H4 (cell line): ENCODE data around the gene TBATA. TPM values are rescaled to one million over a fixed set of nuclear protein-coding genes. Genes with fewer than 3 reads are reported as not detected.
"Not testable (repeated sequence)": the region's sequence is repeated elsewhere in the genome, so short reads cannot be mapped to it uniquely, and the experiment has no call there.

Experiments
- DNase-seq: peaks from one replicate; pipeline ENCODE4 v3.0.0-alpha.2; 2015; ENCODE audit warnings: low spot score
- total RNA-seq: library from RNA; depleted of rRNA; stranded (reverse); fragments of >200 nt; shearing (Covaris generic); gene quantifications from 2 replicates; pipeline ENCODE4 v1.2.3, GENCODE V29; 2014

The TBATA gene
- total RNA-seq, 1 experiment from 2014 or later, result not detected

DNA sequence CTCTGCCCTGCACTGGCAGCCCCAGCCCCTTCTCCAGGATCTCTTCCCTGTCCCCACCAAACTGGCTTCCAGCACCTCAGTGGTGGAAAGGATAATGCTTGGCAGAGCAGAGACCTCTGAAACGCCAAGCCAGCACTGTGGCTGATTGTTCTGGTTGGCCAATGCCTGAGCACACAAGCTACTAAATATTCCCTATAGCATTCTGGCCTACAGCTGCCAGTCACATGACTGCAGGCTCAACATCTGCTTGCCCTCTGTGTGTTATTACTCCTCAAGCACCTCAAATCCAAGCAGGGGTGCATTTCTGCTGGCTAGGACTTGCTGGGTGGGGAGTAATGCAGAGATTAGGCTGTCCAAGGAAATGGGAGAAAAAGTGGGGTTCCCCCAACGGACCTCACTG, 6.1 kb downstream of the TBATA start:
- DNase-seq, result no peak

DNA sequence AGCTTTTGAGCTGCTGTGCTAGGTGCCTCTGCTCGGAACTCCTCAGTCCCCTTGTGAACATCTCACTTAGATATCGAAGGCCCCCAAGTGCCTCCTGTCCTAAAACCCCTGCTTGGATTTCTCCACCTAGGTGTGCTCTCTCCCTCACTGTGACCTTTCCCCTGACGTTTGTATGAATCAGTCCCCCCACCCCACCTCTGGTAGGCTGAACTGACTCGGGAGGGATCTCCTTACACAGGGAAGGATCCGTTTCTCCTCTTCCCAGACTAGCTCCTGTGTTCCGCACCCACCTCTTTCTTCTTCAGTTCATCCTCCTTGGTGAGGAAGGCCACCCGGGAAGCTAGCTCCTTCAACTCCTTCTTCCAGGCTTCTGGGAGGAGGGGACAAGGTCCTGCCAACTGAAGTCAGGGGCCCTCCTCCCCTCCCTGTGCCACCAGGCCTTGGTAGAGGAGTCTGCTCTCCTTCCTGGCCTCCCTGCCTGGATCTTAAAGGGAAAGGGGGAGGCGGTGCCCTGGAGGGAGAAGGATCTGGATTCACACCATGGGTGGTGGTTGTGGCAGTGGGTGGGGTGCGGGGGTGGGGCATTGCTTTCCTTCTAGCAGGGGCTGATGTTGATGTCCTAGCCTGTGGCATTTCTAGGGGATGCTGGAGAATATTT, 6.8 kb downstream of the TBATA start:
- no peak for DNase-seq

DNA sequence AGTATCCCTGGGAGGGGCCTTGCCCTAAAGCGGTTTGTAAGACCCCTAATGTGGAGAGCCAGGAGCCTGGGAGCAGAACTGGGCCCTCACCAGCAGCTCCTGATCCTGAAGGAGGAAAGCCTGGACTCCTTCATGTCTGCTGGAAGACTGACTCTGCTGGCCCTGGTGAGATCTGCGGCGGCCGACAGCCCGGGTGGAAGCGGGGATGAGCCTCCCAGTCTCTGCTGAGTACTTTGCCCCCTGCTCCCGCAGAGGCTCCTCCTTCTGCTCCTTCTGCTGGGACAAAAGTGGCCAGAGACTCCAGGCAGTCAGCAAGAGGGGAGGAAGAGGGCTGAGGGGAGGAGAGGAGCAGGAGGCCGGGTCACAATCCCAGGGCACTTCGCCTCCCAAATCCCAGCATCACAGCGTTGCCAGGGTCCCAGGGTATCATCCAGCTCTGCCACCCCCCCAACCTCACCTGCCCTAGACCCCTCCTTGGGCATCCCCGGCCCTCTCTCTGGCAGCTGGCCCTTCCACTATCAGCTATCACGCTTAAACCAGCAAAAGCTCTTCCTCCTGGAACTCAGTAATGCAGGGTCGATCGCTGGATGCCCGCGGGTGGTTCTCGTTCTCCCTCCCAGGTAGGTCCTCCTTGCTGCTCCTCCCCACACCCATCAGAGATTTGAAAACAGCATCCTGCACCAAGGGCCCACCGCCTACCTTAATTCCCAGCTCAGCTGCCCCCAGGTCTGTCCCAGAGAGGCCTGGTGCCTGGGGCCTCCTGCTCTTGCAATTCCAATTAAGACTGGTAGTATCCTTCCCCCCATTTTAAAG, 7.9 kb downstream of the TBATA start:
- DNase-seq, result no peak

DNA sequence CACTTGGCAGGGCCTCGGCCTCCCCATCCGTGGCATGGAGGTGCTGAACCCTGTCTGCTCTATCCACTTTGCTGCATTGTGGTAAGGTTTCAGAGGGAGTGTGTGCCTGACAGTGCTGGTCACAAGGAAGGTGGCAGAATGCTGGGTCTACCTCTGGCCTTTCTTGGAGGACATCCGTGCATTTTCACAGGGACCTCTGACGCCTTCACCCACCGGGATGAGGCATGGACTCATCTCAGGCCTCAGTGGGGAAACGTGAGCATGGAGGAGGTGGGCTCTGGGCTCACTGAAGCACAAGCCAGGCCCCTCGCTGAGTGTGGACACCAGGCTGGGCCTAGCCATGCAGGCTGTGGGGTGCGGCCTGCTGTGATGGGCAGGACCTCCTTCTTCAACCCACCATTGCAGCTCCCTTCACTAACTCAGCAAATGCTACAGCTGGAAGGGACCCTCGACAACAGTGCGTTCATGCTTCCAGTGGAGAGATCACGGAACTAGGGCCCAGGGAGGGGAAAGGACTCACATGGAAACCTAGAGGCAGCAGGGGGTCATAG, 8.6 kb downstream of the TBATA start:
- no peak for DNase-seq

DNA sequence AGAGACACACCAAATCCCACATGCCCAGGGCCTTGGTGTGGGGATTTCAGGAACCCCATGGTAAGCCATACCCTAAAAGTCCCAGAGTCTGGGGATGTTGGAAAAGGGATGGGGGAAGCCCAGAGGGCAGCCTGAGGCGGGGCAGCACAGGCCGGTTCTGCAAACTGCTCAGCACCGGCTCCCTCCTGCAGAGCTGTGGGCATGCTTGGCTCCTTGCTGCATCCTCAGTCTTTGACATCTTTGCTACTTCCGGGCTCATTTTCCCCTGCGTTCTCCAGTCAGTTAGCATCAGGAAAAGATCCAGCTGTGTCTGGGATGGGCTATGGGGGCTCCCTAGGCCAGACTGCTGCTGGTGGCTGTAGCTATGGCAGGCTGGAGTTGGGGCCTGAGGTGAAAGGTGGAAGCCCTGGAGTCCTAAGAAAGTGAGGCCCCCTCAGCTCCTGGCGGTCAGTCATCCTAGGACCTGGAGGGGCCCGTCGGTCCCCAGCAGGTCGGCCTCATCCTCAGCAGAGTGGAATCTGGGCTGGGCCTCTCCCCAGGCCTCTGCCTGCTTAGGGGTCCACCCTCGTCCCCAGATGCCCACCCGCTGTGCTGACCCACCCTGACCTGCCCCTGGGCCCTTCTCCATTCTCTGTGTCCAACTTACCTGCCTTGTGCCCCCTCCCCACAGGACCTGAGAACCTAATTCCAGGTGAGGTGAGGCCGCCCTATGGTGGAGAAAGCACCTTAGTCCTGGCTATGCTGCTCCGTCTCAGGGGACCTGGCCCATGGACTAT, 9.3 kb downstream of the TBATA start:
- DNase-seq, result no peak

DNA sequence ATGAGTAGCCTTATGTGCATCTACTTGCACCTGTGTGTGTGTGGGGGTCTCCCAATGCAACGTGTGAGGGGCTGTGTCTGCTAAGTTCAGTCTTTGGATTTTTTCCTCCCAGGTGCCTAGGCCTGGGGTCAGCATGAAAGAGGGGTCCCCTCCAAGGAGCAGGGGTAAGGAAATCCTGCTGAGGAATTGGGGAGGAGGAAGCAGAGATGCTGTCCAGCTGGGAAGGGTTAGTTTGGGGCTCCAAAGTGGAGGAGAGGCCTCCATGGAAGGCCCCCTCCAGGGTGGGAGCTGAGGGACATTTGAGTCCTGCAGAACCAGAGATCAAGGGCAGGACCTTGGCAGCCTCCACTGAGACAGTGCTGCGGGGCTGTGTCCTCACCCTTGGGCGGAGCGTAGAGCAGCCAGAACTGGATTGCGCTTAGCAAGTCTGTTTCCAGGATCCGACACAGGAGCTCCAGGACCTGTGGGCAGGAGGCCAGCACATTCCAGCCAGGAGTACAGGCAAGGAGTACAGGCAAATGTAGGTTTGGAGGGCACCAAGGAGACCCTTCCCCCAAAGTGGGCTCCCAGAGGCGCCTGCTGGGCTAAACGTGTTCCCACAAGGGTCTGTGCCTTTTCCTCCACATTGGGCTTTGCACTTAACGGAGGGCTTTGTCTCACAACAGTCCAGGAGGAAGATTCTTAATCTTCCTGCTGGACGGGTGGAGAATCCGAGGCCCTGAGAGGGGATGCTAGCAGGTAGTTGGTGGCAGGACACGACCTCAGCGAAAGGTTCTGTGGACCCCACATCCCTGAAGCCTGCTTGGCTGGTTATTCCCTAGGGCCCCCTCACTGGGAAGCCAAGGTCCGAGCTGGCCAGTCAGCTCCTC, 10.1 kb downstream of the TBATA start:
- no peak for DNase-seq

DNA sequence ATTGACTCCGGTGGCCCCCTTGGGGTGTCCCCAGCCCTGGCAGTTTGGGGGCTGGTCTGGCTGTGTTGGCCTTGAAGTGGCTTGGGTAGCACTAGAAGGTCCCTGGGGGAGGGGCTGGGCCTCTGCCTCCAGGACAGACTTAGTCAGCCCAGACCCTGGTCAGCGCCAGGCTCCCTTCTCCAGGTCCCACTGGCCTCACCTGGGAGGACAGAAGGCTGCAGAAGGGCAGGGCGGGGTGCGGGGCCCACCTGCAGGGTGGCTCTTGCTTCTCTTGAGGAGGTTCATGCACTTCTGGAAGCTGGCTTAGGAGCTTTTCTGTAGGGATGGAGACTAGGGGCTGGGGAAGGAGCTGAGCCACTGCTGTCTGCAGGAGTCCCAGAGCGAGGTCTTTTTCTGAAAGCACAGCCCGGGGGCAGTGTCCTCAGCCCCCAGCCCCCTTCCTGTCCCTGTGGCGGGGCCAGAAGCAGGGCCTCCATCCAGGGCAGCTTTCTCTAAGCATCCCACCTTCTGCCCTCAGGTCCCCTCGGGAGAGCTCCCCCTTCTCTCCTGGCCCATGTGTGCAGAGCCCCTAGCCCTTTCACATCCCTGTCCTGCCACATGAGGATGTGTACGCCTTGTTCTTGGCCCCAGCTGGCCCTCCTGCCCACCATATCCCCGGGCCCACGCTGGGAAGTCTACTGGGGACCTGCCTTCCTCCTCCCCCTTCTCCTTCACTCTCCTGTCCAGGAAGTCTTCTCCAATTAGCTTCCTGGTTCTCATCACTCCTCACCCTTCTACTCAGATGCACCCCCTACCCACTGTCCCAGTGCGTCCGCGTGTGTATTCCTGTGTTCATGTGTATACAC, 11.0 kb downstream of the TBATA start:
- DNase-seq, result no peak

DNA sequence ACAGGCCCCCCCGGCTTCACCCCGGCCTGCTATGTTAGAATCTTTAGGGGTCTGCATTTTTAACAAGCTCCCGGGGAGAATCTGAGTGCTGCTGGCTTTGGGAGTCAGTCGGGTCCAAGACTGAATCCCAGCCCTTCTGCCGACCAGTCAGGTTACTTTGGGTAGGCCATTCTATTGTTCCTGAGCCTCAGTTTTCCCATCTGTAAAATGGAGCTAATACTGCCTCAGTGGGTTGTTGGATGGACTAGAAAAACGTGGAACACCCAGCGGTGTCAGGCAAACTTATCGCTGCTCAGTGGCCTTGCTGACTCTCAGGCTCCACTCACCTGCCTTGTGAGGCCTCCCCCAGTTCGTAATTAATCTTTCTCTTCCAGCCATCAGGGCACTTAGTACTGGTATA, 11.7 kb downstream of the TBATA start:
- no peak for DNase-seq

DNA sequence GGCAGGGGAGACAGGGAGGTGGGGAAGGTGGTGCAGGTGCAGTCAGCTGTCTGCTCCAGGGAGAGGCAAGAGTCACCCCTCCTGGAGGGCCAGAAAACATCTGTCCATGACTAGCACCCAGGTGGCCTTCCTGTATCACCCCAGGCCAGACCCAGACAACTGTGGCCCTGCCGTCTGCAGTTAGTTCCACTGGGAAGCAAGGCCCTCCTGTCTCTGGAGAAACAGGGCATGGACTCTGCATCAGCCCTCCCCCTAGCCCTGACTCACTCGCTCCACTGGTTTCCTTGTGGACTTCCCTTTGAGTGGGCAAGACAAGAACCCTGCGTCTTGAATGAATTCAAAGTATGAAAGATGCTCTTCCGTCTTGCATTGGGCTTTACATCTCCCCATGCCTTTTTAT, 12.6 kb downstream of the TBATA start:
- DNase-seq, result no peak

DNA sequence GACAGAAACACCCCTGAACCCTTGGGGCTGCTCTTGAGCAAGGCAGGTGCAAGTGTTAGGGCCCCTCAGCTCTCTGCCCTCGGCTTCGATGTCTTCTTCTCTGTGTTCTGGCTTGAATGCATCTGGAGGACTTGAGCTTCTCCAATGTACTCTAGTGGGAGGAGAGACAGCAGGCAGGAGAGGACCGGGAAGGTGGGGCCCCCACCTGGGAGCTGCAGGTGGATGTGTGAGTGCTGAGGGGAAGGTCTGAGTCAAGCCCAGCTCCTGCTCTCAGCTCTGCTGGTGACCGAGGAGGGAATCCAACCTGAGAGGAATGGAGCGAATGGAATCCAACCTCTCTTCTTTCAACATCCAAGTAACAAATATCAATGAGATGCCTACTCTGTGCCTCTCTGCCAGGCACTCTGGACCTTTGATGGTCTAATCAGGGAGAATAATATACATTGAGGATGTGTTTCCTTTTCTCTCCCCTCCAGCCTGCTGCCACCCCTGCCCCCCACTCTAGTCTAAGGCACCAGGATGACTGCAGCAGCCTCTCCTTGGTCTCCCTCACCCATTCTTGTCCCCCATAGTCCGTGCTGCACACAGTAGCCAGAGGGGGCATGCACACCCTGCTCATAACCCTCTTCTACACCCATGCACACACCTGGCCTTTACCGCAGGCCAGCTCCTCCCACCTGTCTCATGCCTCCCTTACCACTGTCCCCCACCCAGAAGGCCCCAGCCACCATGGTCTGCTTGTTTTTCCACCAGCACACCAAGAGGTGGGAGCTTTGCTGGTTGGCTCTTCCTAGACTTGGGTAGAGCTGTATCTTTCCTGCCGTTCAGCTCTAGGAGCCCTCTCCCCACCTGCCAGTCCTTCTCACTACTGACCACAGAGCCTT, 13.6 kb downstream of the TBATA start:
- DNase-seq, result no peak

DNA sequence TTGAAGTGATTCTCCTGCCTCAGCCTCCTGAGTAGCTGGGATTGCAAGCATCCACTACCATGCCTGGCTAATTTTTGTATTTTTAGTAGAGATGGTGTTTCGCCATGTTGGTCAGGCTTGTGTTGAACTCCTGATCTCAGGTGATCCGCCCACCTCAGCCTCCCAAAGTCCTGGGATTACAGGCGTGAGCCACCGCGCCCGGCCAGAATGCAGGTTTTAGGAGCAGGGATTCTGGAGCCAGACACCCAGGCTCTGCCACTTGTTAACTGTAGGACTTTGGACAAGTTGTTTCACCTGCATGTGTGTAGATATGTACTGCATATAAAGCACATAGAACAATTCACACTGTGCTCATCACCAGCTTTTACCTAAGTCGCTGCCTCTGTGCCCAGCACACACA, 14.7 kb downstream of the TBATA start:
- not testable (repeated sequence) for DNase-seq

DNA sequence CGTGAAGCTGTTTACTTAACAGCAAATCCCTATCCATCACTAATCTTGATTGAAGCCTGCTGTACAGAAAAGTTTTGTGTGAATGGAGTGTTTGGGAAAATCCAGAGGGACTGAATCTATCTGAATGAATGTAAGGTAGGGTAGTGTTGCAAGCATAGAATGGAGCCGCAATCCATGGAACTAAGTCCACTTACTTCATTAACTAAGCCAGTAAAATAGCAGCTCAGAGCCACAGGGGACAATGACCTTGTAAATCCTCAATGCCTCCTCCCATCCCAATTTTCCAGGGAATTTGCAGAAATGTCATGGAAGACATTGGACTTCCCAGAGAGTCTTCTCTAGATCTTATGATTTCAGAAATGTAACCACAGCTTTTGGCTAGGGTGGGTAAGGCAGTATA, 15.2 kb downstream of the TBATA start:
- no peak for DNase-seq

DNA sequence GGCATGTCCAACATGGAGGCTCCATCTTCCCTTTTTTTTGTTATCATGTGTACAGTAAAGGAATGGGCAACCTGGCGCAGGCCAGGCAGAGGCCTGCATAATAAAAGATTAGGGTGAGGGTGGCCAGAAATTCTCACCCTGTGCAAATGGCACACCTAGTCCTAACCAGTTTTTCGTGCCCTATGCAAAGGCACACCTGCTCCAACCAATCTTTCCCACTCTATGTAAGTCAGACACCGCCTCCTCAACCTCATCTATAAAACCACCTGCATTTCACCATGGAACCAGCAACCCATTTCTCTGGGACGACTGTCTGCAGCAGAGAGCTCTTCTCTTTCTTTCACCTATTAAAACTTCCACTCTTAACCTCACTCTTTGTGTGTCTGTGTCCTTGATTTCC, 16.1 kb downstream of the TBATA start:
- DNase-seq, result no peak

DNA sequence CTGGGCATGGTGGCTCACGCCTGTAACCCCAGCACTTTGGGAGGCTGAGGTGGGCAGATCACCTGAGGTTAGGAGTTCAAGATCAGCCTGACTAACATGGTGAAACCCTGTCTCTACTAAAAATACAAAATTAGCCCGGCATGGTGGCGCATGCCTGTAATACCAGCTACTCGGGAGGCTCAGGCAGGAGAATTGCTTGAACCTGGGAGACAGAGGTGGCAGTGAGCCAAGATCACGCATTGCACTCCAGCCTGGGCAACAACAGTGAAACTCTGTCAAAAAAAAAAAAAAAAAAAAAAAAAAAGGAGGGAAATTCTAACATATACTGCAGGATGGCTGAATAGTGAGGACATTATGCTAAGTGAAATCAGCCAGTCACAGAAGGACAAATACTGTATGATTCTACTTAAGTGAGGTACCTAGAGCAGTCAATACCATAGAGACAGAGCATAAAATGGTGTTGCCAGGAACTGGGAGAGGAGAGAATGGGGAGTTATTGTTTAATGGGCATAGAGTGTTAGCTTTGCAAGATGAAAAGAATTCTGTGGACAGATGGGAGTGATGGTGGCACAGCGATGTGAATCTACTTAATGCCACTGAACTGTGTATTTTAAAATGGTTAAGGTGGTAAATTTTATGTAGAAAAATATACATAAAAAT, 17.0 kb downstream of the TBATA start:
- not testable (repeated sequence) for DNase-seq

DNA sequence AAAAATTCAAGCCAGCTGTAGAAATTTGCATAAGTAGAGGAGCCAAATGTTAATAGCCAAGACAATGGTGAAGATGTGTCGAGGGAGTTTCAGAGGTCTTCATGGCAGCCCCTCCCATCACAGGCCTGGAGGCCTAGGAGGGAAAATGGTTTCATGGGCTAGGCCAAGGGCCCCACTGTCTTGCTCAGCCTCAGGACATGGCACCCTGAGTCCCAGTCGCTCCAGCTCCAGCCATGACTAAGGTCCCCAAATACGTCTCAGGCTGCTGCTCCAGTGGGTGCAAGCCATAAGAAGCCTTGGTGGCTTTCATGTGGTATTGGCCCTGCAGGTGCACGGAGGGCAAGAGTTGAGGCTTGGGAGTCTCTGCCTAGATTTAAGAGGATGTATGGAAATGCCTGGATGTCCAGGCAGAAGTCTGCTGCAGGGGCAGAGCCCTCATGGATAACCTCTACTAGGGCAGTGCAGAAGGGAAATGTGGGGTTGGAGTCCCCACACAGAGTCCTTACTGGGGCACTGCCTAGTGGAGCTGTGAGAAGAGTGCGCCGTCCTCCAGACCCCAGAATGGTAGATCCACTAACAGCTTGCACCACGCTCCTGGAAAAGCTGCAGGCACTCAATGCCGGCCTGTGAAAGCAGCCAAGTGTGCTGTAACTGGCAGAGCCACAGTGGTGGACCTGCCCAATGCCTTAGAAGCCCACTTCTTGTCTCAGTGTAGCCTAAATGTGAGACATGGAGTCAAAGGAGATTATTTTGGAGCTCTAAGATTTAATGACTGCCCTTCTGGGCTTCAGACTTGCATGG, 19.2 kb downstream of the TBATA start:
- DNase-seq, result no peak

DNA sequence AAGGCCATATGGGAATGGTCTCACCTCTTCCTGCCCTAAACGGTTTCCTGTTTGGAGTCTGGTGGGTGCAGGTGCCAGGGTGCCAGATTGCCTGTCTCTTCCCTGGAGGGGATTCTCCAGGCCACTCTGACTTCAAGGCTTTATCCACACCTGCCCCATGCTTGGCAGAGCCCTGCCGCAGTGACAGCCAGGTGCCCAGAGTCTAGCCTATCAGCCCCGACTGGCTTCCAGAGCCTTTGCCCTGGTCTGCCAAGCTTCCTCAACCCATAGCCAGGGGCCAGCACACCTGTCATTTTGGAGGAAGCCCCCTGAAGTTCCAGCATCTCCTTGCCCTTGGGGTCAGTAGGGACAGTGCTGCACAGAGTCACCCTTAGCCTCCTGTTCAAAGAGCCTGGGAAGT, 21.6 kb downstream of the TBATA start:
- no peak for DNase-seq

DNA sequence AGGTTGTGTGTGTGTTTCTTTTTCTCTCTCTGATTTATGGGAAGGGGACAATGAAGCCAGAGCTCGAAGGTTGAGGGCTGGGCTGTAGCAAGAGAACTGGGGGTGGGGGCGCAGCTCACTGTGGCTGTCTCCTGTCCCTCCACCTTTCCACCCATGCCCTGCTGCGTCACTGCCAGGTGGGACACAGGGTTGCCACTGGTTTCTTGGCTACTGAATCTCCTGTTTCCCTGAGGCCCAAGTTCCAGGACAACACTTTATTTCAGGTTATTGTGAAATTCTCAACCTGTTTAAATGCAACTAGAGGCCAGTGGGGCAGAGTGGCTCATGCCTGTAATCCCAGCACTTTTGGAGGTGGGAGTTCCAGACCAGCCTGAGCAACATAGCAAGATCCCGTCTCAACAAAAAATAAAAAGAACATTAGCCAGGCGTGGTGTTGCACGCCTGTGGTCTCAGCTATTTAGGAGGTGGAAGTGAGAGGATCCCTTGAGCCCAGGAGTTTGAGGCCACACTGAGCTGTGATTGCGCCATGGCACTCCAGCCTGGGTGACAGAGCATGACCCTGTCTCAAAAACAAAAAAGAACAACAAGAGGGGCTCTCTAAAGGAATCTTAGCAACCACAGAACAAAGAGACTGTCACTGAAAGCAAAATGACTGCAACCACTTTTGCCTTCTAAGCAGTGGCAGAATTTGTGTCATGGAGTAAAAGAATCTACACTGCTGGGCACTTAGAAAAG, 22.6 kb downstream of the TBATA start:
- DNase-seq, result no peak
